RPMI7951 (cell line): Measurements from ENCODE around the gene STAG1. TPM values are rescaled to one million over a fixed set of nuclear protein-coding genes. Genes with fewer than 3 reads are reported as not detected.
A peak's percentile ranks its signal among the peaks of the same experiment; 100 is the strongest.
"Not testable (repeated sequence)": the region's sequence is repeated elsewhere in the genome, so short reads cannot be mapped to it uniquely, and the experiment has no call there.

Experiments used
- DNase-seq: peaks from one replicate; pipeline ENCODE4 v3.0.0-alpha.2; 2012; ENCODE audit warnings: low read depth
- total RNA-seq: library from RNA; depleted of rRNA; stranded (reverse); fragments of >200 nt; shearing (Covaris generic); gene quantifications from 2 replicates; pipeline ENCODE4 v1.2.3, GENCODE V29; 2014

Gene STAG1
- total RNA-seq, 1 experiment from 2014 or later = 42.5 TPM

- peak; percentile 28 for DNase-seq
Observed at GRCh38 chr3:136595913-136596697, 156.1 kb downstream of the STAG1 start.

- DNase-seq = no peak
Observed at GRCh38 chr3:136586580-136586979, 165.6 kb downstream of the STAG1 start.

GRCh38 chr3:136584728-136585127 lies 167.4 kb downstream of the STAG1 start:
- no peak for DNase-seq

- DNase-seq = no peak
Observed at GRCh38 chr3:136583823-136584222, 168.4 kb downstream of the STAG1 start.

GRCh38 chr3:136577791-136578190 lies 174.4 kb downstream of the STAG1 start:
- DNase-seq = peak; percentile 6

GRCh38 chr3:136576279-136577009 lies 175.7 kb downstream of the STAG1 start:
- DNase-seq = no peak

GRCh38 chr3:136567599-136568188 lies 184.5 kb downstream of the STAG1 start:
- DNase-seq = no peak

GRCh38 chr3:136564962-136565361 lies 187.2 kb downstream of the STAG1 start:
- not testable (repeated sequence) for DNase-seq

GRCh38 chr3:136562026-136562425 lies 190.2 kb downstream of the STAG1 start:
- no peak for DNase-seq

- peak; percentile 19 for DNase-seq
Observed at GRCh38 chr3:136559896-136560295, 192.3 kb downstream of the STAG1 start.

- DNase-seq = not testable (repeated sequence)
Observed at GRCh38 chr3:136549461-136549860, 202.7 kb downstream of the STAG1 start.

- DNase-seq = no peak
Observed at GRCh38 chr3:136547293-136547692, 204.9 kb downstream of the STAG1 start.

GRCh38 chr3:136546720-136547119 lies 205.5 kb downstream of the STAG1 start:
- DNase-seq = peak; percentile 23

- peak; percentile 14 for DNase-seq
Observed at GRCh38 chr3:136545664-136546268, 206.4 kb downstream of the STAG1 start.

- no peak for DNase-seq
Observed at GRCh38 chr3:136544532-136544931, 207.6 kb downstream of the STAG1 start.

GRCh38 chr3:136543385-136543784 lies 208.8 kb downstream of the STAG1 start:
- peak; percentile 12 for DNase-seq

- DNase-seq = peak; percentile 11
Observed at GRCh38 chr3:136535906-136536305, 216.3 kb downstream of the STAG1 start.

GRCh38 chr3:136532766-136533165 lies 219.4 kb downstream of the STAG1 start:
- no peak for DNase-seq

GRCh38 chr3:136518102-136518501 lies 234.1 kb downstream of the STAG1 start:
- no peak for DNase-seq

GRCh38 chr3:136516656-136517055 lies 235.5 kb downstream of the STAG1 start:
- DNase-seq = no peak

GRCh38 chr3:136516095-136516494 lies 236.1 kb downstream of the STAG1 start:
- no peak for DNase-seq

- not testable (repeated sequence) for DNase-seq
Observed at GRCh38 chr3:136514533-136514932, 237.6 kb downstream of the STAG1 start.
